Activated CD4-positive, CD25-positive, alpha-beta regulatory T cell treated with anti-CD3 and anti-CD28 coated beads, Interleukin-2, amount 50 U/mL, for 24 hours (primary cell): ENCODE results near the gene CDNF.
A peak's percentile ranks its signal among the peaks of the same experiment; 100 is the strongest.
"Not testable (repeated sequence)": the region's sequence is repeated elsewhere in the genome, so short reads cannot be mapped to it uniquely, and the experiment has no call there.

Source experiments
- ATAC-seq, 2 donors: fragments of 150-1000 bp; cut with Tn5 transposase; one replicate each; pipeline ENCODE4 v1.10.0; 2021; ENCODE audit warnings: mild to moderate bottlenecking in 1 of 2, moderate library complexity in 1 of 2

The CDNF gene

GRCh38 chr10:14837757-14838581 is at the start of gene CDNF, which contains the start of the genes HSPA14 and MSANTD7:
CDNF (minus strand) TSS chr10:14838037; CDS start chr10:14837946, 91 bp downstream.
HSPA14 (plus strand) TSS chr10:14838306; CDS start chr10:14838403, 97 bp downstream.
MSANTD7 (plus strand) TSS chr10:14838306; CDS start chr10:14842285, 3,979 bp downstream.
- ATAC-seq, result peak; percentile 91 to 94

- ATAC-seq, result peak in 1 of 2 donors; percentile 38
Observed at GRCh38 chr10:14884082-14884481, 46.2 kb upstream of the CDNF start.

- ATAC-seq, result no peak
Observed at GRCh38 chr10:14880229-14880628, 42.4 kb upstream of the CDNF start.

GRCh38 chr10:14879928-14880193 is 42.0 kb upstream of the CDNF start:
- no peak for ATAC-seq

- peak in 1 of 2 donors; percentile 4 for ATAC-seq
Observed at GRCh38 chr10:14879124-14879927, 41.5 kb upstream of the CDNF start.

GRCh38 chr10:14878266-14879123 is 40.7 kb upstream of the CDNF start, which contains the start of gene SUV39H2:
SUV39H2 (plus strand) TSS chr10:14878866; CDS start chr10:14878889, 23 bp downstream.
- peak; percentile 95 for ATAC-seq

- ATAC-seq, result no peak
Observed at GRCh38 chr10:14876764-14877163, 38.9 kb upstream of the CDNF start.

GRCh38 chr10:14875941-14876340 is 38.1 kb upstream of the CDNF start:
- no peak for ATAC-seq

- peak; percentile 34 to 36 for ATAC-seq
Observed at GRCh38 chr10:14873090-14873760, 35.4 kb upstream of the CDNF start.

GRCh38 chr10:14864871-14865270 is 27.0 kb upstream of the CDNF start:
- not testable (repeated sequence) for ATAC-seq

- ATAC-seq, result not testable (repeated sequence)
Observed at GRCh38 chr10:14864466-14864865, 26.6 kb upstream of the CDNF start.

- no peak for ATAC-seq
Observed at GRCh38 chr10:14860791-14861190, 23.0 kb upstream of the CDNF start.

- ATAC-seq, result no peak
Observed at GRCh38 chr10:14859775-14860174, 21.9 kb upstream of the CDNF start.

- ATAC-seq, result no peak
Observed at GRCh38 chr10:14859043-14859442, 21.2 kb upstream of the CDNF start.

- ATAC-seq, result no peak
Observed at GRCh38 chr10:14858338-14858960, 20.6 kb upstream of the CDNF start.

- no peak for ATAC-seq
Observed at GRCh38 chr10:14855453-14855852, 17.6 kb upstream of the CDNF start.

GRCh38 chr10:14852236-14852635 is 14.4 kb upstream of the CDNF start:
- ATAC-seq, result no peak

GRCh38 chr10:14844948-14845347 is 7.1 kb upstream of the CDNF start:
- ATAC-seq, result no peak

GRCh38 chr10:14843327-14843988 is 5.6 kb upstream of the CDNF start:
- ATAC-seq, result no peak

GRCh38 chr10:14840178-14840577 is 2.3 kb upstream of the CDNF start:
- no peak for ATAC-seq

GRCh38 chr10:14839305-14839695 is 1.5 kb upstream of the CDNF start:
- no peak for ATAC-seq
